ENCODE measurements around the gene ATP6V0D1.
"Not testable (repeated sequence)": the region's sequence is repeated elsewhere in the genome, so short reads cannot be mapped to it uniquely, and the experiment has no call there.

ATP6V0D1 gene

DNA sequence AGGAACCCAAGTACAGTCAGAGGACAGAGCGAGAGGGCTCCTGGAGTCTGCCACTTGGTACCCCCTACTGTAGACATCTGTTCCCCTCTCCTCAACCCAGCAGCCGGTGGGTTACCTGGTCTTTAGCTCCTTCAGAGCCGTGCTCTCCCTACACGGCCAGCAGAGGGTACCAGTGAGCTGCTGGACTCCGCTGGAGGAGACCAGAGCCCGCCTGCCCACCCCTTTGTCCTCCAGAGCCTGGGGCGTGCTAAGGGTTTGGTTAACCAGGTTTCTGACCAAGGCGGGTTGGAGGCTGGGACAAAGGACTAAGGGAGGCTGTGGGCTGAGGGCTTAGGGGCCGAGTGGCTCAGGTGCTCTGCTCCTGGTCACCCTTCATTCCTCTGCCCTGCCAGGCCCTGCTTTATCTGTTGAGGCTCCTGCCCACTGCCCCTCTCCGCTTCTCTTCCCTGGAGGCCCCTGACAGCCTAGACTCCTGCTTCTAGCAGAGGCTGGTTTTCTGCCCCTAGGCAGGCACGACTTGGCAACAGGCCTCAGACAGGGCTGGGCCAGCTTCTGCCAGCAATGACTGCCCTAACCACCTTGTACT, 52.7 kb downstream of the ATP6V0D1 start:
- DNase-seq (ENCODE audit: low read depth): peak; percentile 45

GRCh38 chr16:67426950-67427349, 54.0 kb downstream of the ATP6V0D1 start:
- no peak for DNase-seq (ENCODE audit: low read depth)

DNA sequence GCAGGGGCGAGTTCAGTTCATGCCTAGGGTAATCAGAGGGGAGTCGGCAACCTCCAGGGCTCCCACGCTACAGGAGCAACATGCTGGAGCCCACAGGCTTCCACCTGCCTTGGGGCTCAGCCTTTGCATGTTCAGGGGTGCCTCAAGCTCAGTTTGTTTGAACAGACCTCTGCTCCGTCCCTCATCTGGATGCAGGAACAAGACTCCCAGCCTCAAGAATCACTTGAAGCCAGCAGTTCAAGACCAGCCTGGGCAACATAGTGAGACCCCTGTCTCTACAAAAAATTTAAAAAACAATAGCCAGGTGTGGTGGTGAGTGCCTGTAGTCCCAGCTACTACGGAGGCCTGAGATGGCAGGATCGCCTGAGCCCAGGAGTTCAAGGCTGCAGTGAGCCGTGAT, 54.9 kb downstream of the ATP6V0D1 start:
- DNase-seq (ENCODE audit: low read depth): no peak

GRCh38 chr16:67425580-67425979, 55.4 kb downstream of the ATP6V0D1 start:
- DNase-seq (ENCODE audit: low read depth): no peak

DNA sequence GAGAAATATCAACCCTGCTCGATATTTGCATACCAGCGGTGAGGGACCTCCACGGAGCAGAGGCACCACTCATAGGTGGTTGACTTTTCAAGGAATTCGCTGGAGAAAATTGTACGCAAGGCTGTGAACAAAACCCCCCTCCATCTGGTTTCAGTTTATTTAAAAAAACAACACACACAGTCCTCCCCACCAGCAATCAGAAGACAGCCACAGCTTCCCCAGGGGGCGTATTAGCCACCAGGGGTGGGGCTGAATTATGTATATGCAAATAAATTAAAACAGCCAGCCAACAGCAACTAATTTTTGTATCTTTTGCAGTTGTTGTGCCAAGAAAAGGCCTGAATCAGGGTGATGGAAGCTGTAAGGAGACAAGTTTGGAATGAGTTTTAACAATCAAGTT, 55.9 kb downstream of the ATP6V0D1 start:
- no peak for DNase-seq (ENCODE audit: low read depth)

- DNase-seq (ENCODE audit: low read depth): no peak
These were observed 56.7 kb downstream of the ATP6V0D1 start for GRCh38 chr16:67424261-67424615.

- no peak for DNase-seq (ENCODE audit: low read depth)
These were observed 57.2 kb downstream of the ATP6V0D1 start for GRCh38 chr16:67423611-67424260.

DNA sequence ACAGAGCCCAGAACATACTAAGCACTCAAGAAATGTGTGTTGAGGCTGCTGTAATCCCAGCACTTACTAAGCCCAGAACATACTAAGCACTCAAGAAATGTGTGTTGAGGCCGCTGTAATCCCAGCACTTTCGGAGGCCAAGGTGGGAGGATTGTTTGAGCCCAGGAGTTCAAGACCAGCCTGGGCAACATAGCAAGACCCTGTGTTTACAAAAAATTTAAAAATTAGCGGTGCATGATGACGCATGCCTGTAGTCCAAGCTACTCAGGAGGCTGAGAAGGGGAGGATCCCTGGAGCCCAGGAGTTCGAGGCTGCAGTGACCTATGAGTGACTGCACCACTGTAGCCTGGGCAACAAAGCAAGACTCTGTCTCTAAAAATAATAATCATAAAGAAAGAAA, 57.9 kb downstream of the ATP6V0D1 start:
- DNase-seq (ENCODE audit: low read depth): no peak

- no peak for DNase-seq (ENCODE audit: low read depth)
These were observed 59.9 kb downstream of the ATP6V0D1 start for GRCh38 chr16:67421030-67421429.

GRCh38 chr16:67419931-67420330, 61.0 kb downstream of the ATP6V0D1 start:
- no peak for DNase-seq (ENCODE audit: low read depth)

DNA sequence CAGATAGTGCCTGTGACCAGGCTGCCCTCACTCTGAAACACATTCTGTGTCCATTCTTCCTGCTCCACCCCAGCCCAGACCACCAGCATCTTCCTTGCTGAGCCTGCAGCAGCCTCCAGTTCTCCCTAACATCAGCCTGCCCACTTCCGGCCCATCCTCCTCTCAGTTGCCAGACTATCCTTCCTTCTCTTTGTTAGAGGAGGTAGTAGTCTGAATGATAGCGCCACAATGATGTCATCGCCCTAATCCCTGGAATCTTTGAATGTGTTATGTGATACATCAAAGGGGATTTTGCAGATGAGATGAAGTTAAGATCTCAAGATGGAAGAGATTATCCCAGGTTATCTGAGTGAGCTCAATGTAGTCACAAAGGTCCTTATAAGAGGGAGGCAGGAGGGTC, 61.5 kb downstream of the ATP6V0D1 start:
- no peak for DNase-seq (ENCODE audit: low read depth)

GRCh38 chr16:67417333-67418061, 63.5 kb downstream of the ATP6V0D1 start:
- DNase-seq (ENCODE audit: low read depth): no peak

- DNase-seq (ENCODE audit: low read depth): peak; percentile 32
These were observed 64.8 kb downstream of the ATP6V0D1 start, which contains the start of gene ZDHHC1 for GRCh38 chr16:67415872-67416793. Gene ZDHHC1, minus strand, starts transcription at chr16:67416477. Its CDS starts 8,702 bp downstream, at chr16:67407775.

DNA sequence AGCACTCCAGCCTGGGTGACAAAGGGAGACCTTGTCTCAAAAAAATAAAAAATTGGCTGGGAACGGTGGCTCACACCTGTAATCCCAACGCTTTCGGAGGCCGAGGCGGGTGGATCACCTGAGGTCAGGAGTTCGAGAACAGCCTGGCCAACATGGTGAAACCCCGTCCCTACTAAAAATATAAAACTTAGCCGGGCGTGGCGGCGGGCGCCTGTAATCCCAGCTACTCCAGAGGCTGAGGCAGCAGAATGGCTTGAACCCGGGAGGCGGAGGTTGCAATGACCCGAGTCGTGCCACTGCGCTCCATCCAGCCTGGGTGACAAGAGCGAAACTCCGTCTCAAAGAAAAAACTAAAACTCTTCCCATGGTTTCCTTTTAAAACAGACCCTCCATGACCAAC, 65.5 kb downstream of the ATP6V0D1 start:
- not testable (repeated sequence) for DNase-seq (ENCODE audit: low read depth)

DNA sequence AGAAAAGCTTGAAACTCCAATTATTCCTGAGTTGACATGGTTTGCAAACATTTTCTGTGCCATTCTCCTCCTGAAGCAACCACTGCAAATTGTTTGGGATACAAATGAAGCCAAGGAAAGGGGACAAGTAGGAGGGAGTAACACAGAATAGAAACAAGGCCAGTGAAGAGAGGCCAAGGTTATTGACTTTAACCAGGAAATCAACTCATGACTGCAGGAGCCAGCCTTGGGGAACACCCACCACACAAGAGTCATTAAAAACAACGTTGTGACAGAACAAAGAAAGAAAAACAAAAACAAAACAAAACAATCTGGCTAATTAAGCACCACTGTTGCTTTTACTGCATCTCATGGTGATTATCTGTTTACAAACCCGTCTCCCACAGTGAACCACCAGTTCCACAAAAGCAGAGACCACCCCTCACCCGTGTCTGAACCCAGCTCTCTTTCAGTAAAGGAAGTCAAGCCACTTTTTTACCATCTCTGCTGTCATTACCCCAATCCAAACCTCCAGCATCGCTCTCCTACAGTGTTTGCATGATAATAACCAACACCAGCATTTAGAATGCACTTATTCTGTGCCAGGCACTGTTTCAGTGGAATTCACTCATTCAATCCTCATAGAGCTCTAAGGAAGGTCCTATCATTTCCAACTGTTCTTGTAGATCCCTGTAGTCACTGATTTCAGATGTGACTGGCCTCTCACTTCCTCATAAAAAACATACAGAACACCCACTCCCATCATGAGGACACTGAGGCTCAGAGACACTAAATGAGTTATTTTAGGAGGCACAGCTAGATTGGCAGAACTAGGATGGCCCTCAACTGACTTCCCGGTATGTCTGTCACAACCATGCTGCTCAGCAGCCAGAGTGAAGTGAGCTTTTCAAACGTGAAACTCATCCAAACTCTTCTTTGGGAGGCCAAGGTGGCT, 66.7 kb downstream of the ATP6V0D1 start:
- no peak for DNase-seq (ENCODE audit: low read depth)

GRCh38 chr16:67412294-67412693, 68.7 kb downstream of the ATP6V0D1 start:
- no peak for DNase-seq (ENCODE audit: low read depth)

DNA sequence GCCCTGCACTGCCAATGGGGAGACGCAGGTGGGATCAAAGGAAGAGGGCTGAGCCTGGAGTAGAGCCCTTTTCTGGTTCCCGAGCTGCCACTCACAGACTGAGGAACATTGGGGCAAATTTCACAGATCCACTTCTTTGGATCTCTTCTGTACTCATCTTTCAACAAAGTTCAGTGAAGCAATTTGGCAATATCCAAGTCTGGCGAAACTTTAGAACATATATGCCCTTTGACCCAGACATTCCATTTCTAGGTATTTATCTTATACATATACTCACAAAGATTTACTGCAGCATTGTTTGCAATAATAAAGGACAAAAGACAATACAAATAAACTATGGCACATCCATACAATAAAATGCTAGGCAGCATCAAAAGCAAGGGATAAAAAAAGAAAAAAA, 69.6 kb downstream of the ATP6V0D1 start:
- no peak for DNase-seq (ENCODE audit: low read depth)

- no peak for DNase-seq (ENCODE audit: low read depth)
These were observed 71.3 kb downstream of the ATP6V0D1 start for GRCh38 chr16:67409631-67410030.

- no peak for DNase-seq (ENCODE audit: low read depth)
These were observed 73.0 kb downstream of the ATP6V0D1 start for GRCh38 chr16:67407788-67408452.

DNA sequence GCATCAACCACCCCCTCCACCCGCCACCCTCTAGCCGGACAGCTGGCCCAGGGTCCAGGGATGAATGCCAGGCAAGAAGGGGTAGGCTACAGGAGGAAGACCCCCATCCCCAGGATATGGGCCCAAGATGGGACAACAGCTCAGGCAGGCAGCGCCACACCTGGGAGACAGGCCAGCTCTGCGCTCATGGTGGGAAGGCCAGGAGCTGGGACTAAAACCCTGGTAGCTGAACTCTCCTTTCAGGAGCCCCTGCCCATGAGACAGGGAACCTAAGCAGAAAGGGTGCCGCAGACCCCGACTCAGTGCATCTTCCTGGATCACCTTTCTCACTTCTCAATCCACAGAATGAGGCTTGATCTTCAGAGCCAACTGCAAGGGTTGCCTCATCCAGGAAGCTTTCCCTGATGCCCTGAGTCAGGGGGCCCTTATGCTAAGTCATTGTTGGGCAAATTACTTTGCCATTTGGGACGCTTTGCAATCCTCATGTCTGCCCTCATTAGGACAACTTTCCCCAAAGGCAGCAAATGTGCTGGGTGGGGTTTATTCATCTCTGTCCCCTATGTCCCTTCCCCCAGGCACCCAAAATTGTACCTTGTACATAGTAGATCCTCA, 73.7 kb downstream of the ATP6V0D1 start:
- no peak for DNase-seq (ENCODE audit: low read depth)

Measured in activated T-cell treated with anti-CD3 and anti-CD28 coated beads for 24 hours (primary cell).